HCT116 (cell line): ENCODE results near the gene BLNK. TPM values are rescaled to one million over a fixed set of nuclear protein-coding genes. Genes with fewer than 3 reads are reported as not detected.

Experiments used
- ATAC-seq: fragments of 200-7000 bp; cut with Tn5 transposase; 2 replicates; pipeline ENCODE4 v1.9.1; 2020; ENCODE audit warnings: mild to moderate bottlenecking, moderate library complexity
- BruUV-seq: library from RNA; stranded (reverse); fragments of 400-500 nt; replicated peaks from 2 replicates; lab custom pipeline; 2021; lab: Mats Ljungman, UMichigan
- CTCF ChIA-PET: fragments of 300-600 bp; sonication (Branson Sonifier 250); formaldehyde crosslinking; loops from one replicate; lab custom pipeline; 2021; ENCODE audit warnings: antibody characterized with exemption; lab: Charles Lee
- POLR2A ChIA-PET: fragments of 300-600, 350-600 bp; sonication (Branson Sonifier 250); formaldehyde crosslinking; loops from one replicate; lab custom pipeline; 2021; ENCODE audit warnings: antibody characterized with exemption; lab: Charles Lee
- RAD21 ChIA-PET, 2 experiments: fragments of 300-600 bp; sonication (Branson Sonifier 250); formaldehyde crosslinking; loops; one replicate each; lab custom pipeline; 2023; ENCODE audit warnings: low total read pairs in 2 of 2; ENCODE audit not compliant: uncharacterized antibody in 2 of 2, unreplicated experiment in 2 of 2, low non-redundant PET in 1 of 2; lab: Charles Lee
- DNase-seq: peaks from one replicate; pipeline ENCODE4 v3.0.0-alpha.2; 2010; ENCODE audit warnings: low read depth, low spot score
- H2AFZ ChIP-seq: fragments of 200-600 bp; shearing (Covaris generic), sonication (generic); 2 replicates; pipeline ENCODE4 v1.6.1; 2017; ENCODE audit warnings: low read depth, mixed run types, mixed read lengths, antibody characterized with exemption, low read length; ENCODE audit not compliant: poor library complexity, severe bottlenecking
- H3K27ac ChIP-seq: 2 replicates; pipeline ENCODE4 v1.5.1; 2012; ENCODE audit warnings: low read depth, low read length
- H3K27me3 ChIP-seq: fragments of 200-600 bp; sonication (generic); 2 replicates; pipeline ENCODE4 v1.6.1; 2016; ENCODE audit warnings: mixed run types, low read length, mixed read lengths; ENCODE audit not compliant: insufficient read depth
- H3K36me3 ChIP-seq, 2 experiments: fragments of 200-500 bp in 1 of 2; fragments of 200-600 bp in 1 of 2; sonication (Bioruptor generic) in 1 of 2; sonication (generic) in 1 of 2; 2 replicates each; pipeline versions ENCODE4 v1.5.1 to v1.6.1; 2014 to 2016; ENCODE audit warnings: low read length in 2 of 2, inconsistent platforms in 1 of 2, mixed read lengths in 1 of 2, mixed run types in 1 of 2; ENCODE audit not compliant: insufficient read depth in 2 of 2, control insufficient read depth in 1 of 2
- H3K4me1 ChIP-seq, 2 experiments: fragments of 200-600 bp in 1 of 2; sonication (generic) in 1 of 2; 2 replicates each; pipeline versions ENCODE4 v1.5.1 to v1.6.1; 2012 to 2017; ENCODE audit warnings: low read length in 2 of 2, inconsistent platforms in 1 of 2, mild to moderate bottlenecking in 1 of 2, mixed read lengths in 1 of 2, mixed run types in 1 of 2, moderate library complexity in 1 of 2; ENCODE audit not compliant: insufficient read depth in 2 of 2, control insufficient read depth in 1 of 2
- H3K4me2 ChIP-seq: fragments of 200-600 bp; sonication (generic); 2 replicates; pipeline ENCODE4 v1.6.1; 2017; ENCODE audit warnings: mixed run types, low read length, mixed read lengths
- H3K4me3 ChIP-seq, 2 experiments: fragments of 200-600 bp in 1 of 2; sonication (generic) in 1 of 2; replicated peaks in 1 of 2; 2 replicates each; pipeline ENCODE4 v1.5.1; 2011 to 2016; ENCODE audit warnings: low read length in 2 of 2, control low read depth in 1 of 2, low read depth in 1 of 2, mild to moderate bottlenecking in 1 of 2, mixed read lengths in 1 of 2, mixed run types in 1 of 2
- H3K79me2 ChIP-seq: fragments of 200-600 bp; sonication (generic); 2 replicates; pipeline ENCODE4 v1.6.1; 2017; ENCODE audit warnings: mild to moderate bottlenecking, mixed run types, low read length, moderate library complexity, mixed read lengths; ENCODE audit not compliant: insufficient read depth
- H3K9ac ChIP-seq: fragments of 200-600 bp; sonication (generic); 2 replicates; pipeline ENCODE4 v1.6.1; 2016; ENCODE audit warnings: low read length, mixed read lengths
- H3K9me2 ChIP-seq: fragments of 200-600 bp; sonication (generic), shearing (Covaris generic); 2 replicates; pipeline ENCODE4 v1.6.1; 2017; ENCODE audit warnings: mixed run types, mild to moderate bottlenecking, moderate library complexity; ENCODE audit not compliant: insufficient read depth
- H3K9me3 ChIP-seq, 2 experiments: fragments of 200-500 bp in 1 of 2; fragments of 200-600 bp in 1 of 2; sonication (Bioruptor generic) in 1 of 2; sonication (generic) in 1 of 2; 2 replicates each; pipeline ENCODE4 v1.6.1; 2014 to 2017; ENCODE audit warnings: low read length in 2 of 2, mixed read lengths in 2 of 2, inconsistent platforms in 1 of 2, low read depth in 1 of 2, mild to moderate bottlenecking in 1 of 2, mixed run types in 1 of 2, moderate library complexity in 1 of 2; ENCODE audit not compliant: control insufficient read depth in 1 of 2, insufficient read depth in 1 of 2
- H4K20me1 ChIP-seq: fragments of 200-600 bp; sonication (generic), shearing (Covaris generic); 2 replicates; pipeline ENCODE4 v1.6.1; 2017; ENCODE audit warnings: mixed run types, mild to moderate bottlenecking, moderate library complexity; ENCODE audit not compliant: insufficient read depth
- ATF3 ChIP-seq: IDR thresholded peaks from 2 replicates; pipeline ENCODE4 v1.6.1; 2012
- CEBPB ChIP-seq: IDR thresholded peaks from 2 replicates; pipeline ENCODE4 v1.6.1; 2012; ENCODE audit warnings: low read depth
- EGR1 ChIP-seq: IDR thresholded peaks from 2 replicates; pipeline ENCODE4 v1.6.1; 2012; ENCODE audit warnings: low read depth
- ELF1 ChIP-seq: IDR thresholded peaks from 2 replicates; pipeline ENCODE4 v1.6.1; 2012; ENCODE audit warnings: low read depth, borderline replicate concordance
- EZH2 ChIP-seq: fragments of 200-600 bp; sonication (generic); IDR thresholded peaks from 2 replicates; pipeline ENCODE4 v1.6.1; 2017; ENCODE audit warnings: antibody characterized with exemption, mixed run types
- EZH2phosphoT487 ChIP-seq: fragments of 200-600 bp; IDR thresholded peaks from 2 replicates; pipeline ENCODE4 v1.6.1; 2018; ENCODE audit warnings: antibody characterized with exemption, borderline replicate concordance
- FOSL1 ChIP-seq: IDR thresholded peaks from 2 replicates; pipeline ENCODE4 v1.6.1; 2012; ENCODE audit warnings: low read depth
- MAX ChIP-seq: IDR thresholded peaks from 2 replicates; pipeline ENCODE4 v1.6.1; 2012
- POLR2A ChIP-seq: IDR thresholded peaks from 2 replicates; pipeline ENCODE4 v1.7.0; 2011; ENCODE audit warnings: borderline replicate concordance; ENCODE audit not compliant: insufficient read depth, insufficient read length; ENCODE audit errors: extremely low read depth
- POLR2AphosphoS5 ChIP-seq: IDR thresholded peaks from 2 replicates; pipeline ENCODE4 v1.6.1; 2011; ENCODE audit warnings: mild to moderate bottlenecking, low read depth, low read length, moderate library complexity
- RAD21 ChIP-seq: IDR thresholded peaks from 2 replicates; pipeline ENCODE4 v1.6.1; 2012; ENCODE audit warnings: low read depth, mild to moderate bottlenecking
- ZBTB33 ChIP-seq: IDR thresholded peaks from 2 replicates; pipeline ENCODE4 v1.6.1; 2011; ENCODE audit warnings: mild to moderate bottlenecking, low read length, moderate library complexity; ENCODE audit not compliant: insufficient replicate concordance; ENCODE audit errors: extremely low read depth
- ZFX ChIP-seq: fragments of 450-650 bp; IDR thresholded peaks from 2 replicates; pipeline ENCODE4 v1.6.1; 2017
- ZNF274 ChIP-seq: fragments of 200-500 bp; sonication (Bioruptor generic); IDR thresholded peaks from 2 replicates; pipeline ENCODE4 v1.6.1; 2014; ENCODE audit warnings: mild to moderate bottlenecking, low read depth, low read length, inconsistent platforms
- intact Hi-C: fragments of 100-400 bp; cut with micrococcal nuclease; formaldehyde crosslinking; loops from 2 replicates; pipeline ENCODE4 v1.10.0; 2022
- total RNA-seq: library from RNA; stranded (reverse); gene quantifications from one replicate; pipeline ENCODE4 v1.2.1, GENCODE V29; 2021; ENCODE audit not compliant: unreplicated experiment
- TF ChIP-seq, protein P1 (sequence below), 3 experiments: fragments of 200-600 bp in 1 of 3; sonication (generic) in 1 of 3; IDR thresholded peaks in 2 of 3; conservative IDR thresholded peaks in 1 of 3; 2 replicates each; pipeline ENCODE4 v1.5.1; 2012 to 2017; ENCODE audit warnings: low read depth in 2 of 3, low read length in 2 of 3, antibody characterized with exemption in 1 of 3, borderline replicate concordance in 1 of 3, control low read depth in 1 of 3, mild to moderate bottlenecking in 1 of 3, mixed read lengths in 1 of 3, mixed run types in 1 of 3, moderate library complexity in 1 of 3; ENCODE audit not compliant: insufficient read depth in 1 of 3
- TF ChIP-seq, protein P2 (sequence below): IDR thresholded peaks from 2 replicates; pipeline ENCODE4 v1.6.1; 2012; ENCODE audit warnings: low read depth

BLNK gene
- total RNA-seq, 1 experiment from 2014 or later, result 0.59 TPM

DNA sequence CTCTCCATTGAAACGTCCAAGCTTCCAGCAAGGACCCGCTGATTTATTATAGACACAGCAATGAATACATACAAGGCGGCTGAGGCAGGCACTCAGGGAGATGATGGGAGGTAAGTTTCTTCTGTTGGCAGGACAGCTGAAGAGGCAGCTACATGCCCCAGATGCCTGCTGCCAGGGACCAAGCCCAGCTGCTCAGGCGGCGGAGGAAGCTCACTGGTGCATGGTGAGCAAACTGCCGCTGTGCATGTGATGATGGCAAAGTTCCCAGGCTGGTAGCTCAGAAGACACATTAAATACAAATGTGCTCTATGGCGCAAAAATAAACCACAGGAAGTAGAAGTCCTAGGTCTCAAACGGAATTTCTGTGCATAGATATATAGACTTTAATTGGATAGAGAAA is 35.1 kb upstream of the BLNK start (continued):
- TF ChIP-seq, protein P1, sequence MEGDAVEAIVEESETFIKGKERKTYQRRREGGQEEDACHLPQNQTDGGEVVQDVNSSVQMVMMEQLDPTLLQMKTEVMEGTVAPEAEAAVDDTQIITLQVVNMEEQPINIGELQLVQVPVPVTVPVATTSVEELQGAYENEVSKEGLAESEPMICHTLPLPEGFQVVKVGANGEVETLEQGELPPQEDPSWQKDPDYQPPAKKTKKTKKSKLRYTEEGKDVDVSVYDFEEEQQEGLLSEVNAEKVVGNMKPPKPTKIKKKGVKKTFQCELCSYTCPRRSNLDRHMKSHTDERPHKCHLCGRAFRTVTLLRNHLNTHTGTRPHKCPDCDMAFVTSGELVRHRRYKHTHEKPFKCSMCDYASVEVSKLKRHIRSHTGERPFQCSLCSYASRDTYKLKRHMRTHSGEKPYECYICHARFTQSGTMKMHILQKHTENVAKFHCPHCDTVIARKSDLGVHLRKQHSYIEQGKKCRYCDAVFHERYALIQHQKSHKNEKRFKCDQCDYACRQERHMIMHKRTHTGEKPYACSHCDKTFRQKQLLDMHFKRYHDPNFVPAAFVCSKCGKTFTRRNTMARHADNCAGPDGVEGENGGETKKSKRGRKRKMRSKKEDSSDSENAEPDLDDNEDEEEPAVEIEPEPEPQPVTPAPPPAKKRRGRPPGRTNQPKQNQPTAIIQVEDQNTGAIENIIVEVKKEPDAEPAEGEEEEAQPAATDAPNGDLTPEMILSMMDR (IDR thresholded peaks at IDR 0.05 in 2 of 3, conservative IDR thresholded peaks at IDR 0.05 in 1 of 3; ENCODE audit: borderline replicate concordance in 1 of 3, insufficient read depth in 1 of 3, low read depth in 2 of 3, low read length in 2 of 3), result no peak
- TF ChIP-seq ELF1 (no peak), MAX (no peak), EZH2phosphoT487 (no peak), POLR2A (no peak), ATF3 (no peak), EGR1 (no peak), EZH2 (no peak)

DNA sequence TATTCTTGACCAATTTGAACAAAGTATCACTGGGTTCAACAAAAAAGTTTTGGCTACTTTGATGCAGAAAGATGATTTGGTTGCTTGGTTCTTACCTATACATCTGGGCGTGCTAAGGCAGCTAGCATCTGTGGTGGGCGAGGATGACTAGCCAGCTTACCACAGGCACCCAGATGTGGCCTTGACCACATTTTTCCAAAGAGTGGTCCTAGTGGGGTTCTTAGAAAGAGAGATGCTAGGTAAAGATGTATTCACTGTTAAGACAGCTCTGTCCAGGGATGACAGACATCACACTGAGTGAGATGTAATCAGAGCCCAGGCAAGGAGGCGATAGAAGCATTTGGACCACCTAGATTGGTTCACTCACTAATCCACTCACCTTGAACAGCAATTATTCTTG is 33.6 kb upstream of the BLNK start:
- Histone ChIP-seq H3K9me3 (no peaks in the 10 kb centered on the region), H2AFZ (no peak overlapping the region), H3K79me2 (no peaks in the 10 kb centered on the region), H3K9me2 (no peaks in the 10 kb centered on the region), H3K4me2 (no peak overlapping the region), H4K20me1 (no peaks in the 10 kb centered on the region), H3K36me3 (no peaks in the 10 kb centered on the region), H3K4me3 (no peak overlapping the region), H3K4me1 (no peaks in the 10 kb centered on the region), H3K27ac (no peak overlapping the region), H3K27me3 (peaks cover 25% of the 10 kb centered on the region), H3K9ac (no peak overlapping the region)
- no TSS peak for BruUV-seq
- CTCF ChIA-PET, result interaction anchor here (1.6 kb wide), 1 partner anchor 30 kb away, joined by 4 read pairs; no protein-coding TSS in a partner anchor
- DNase-seq (no peak), ATAC-seq (no peak)
- RAD21 ChIA-PET, result no interaction called here
- intact Hi-C loops, result no loop called here
- no peak for TF ChIP-seq POLR2A
- no peak for TF ChIP-seq ZFX
- no peak for TF ChIP-seq ZBTB33
- no peak for TF ChIP-seq CEBPB
- TF ChIP-seq RAD21, result no peak
- no peak for TF ChIP-seq POLR2AphosphoS5
- TF ChIP-seq EGR1, result no peak
- no peak for TF ChIP-seq ELF1
- TF ChIP-seq FOSL1, result no peak
- TF ChIP-seq, protein P2, sequence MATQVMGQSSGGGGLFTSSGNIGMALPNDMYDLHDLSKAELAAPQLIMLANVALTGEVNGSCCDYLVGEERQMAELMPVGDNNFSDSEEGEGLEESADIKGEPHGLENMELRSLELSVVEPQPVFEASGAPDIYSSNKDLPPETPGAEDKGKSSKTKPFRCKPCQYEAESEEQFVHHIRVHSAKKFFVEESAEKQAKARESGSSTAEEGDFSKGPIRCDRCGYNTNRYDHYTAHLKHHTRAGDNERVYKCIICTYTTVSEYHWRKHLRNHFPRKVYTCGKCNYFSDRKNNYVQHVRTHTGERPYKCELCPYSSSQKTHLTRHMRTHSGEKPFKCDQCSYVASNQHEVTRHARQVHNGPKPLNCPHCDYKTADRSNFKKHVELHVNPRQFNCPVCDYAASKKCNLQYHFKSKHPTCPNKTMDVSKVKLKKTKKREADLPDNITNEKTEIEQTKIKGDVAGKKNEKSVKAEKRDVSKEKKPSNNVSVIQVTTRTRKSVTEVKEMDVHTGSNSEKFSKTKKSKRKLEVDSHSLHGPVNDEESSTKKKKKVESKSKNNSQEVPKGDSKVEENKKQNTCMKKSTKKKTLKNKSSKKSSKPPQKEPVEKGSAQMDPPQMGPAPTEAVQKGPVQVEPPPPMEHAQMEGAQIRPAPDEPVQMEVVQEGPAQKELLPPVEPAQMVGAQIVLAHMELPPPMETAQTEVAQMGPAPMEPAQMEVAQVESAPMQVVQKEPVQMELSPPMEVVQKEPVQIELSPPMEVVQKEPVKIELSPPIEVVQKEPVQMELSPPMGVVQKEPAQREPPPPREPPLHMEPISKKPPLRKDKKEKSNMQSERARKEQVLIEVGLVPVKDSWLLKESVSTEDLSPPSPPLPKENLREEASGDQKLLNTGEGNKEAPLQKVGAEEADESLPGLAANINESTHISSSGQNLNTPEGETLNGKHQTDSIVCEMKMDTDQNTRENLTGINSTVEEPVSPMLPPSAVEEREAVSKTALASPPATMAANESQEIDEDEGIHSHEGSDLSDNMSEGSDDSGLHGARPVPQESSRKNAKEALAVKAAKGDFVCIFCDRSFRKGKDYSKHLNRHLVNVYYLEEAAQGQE, result no peak
- no peak for TF ChIP-seq ZNF274
- POLR2A ChIA-PET, result no interaction called here
